ENCODE measurements around the gene RGS6.

RGS6 gene

GRCh38 chr14:72081137-72081536 is 148.9 kb downstream of the RGS6 start:
- DNase-seq (ENCODE audit: low read depth): no peak

GRCh38 chr14:72084935-72085334 is 152.7 kb downstream of the RGS6 start:
- DNase-seq (ENCODE audit: low read depth): no peak

- DNase-seq (ENCODE audit: low read depth): no peak
Observed at GRCh38 chr14:72089625-72090024, 157.4 kb downstream of the RGS6 start.

- no peak for DNase-seq (ENCODE audit: low read depth)
Observed at GRCh38 chr14:72094844-72095582, 162.8 kb downstream of the RGS6 start.

GRCh38 chr14:72097173-72097783 is 165.0 kb downstream of the RGS6 start:
- DNase-seq (ENCODE audit: low read depth): no peak

GRCh38 chr14:72098210-72098609 is 166.0 kb downstream of the RGS6 start:
- DNase-seq (ENCODE audit: low read depth): no peak

GRCh38 chr14:72099566-72099965 is 167.3 kb downstream of the RGS6 start:
- no peak for DNase-seq (ENCODE audit: low read depth)

GRCh38 chr14:72104011-72104613 is 171.9 kb downstream of the RGS6 start:
- DNase-seq (ENCODE audit: low read depth): no peak

GRCh38 chr14:72111911-72112310 is 179.7 kb downstream of the RGS6 start:
- DNase-seq (ENCODE audit: low read depth): no peak

GRCh38 chr14:72118841-72119240 is 186.6 kb downstream of the RGS6 start:
- no peak for DNase-seq (ENCODE audit: low read depth)

- no peak for DNase-seq (ENCODE audit: low read depth)
Observed at GRCh38 chr14:72120315-72120714, 188.1 kb downstream of the RGS6 start.

GRCh38 chr14:72123755-72124154 is 191.5 kb downstream of the RGS6 start:
- DNase-seq (ENCODE audit: low read depth): no peak

GRCh38 chr14:72124171-72124570 is 191.9 kb downstream of the RGS6 start:
- DNase-seq (ENCODE audit: low read depth): no peak

- no peak for DNase-seq (ENCODE audit: low read depth)
Observed at GRCh38 chr14:72126091-72126490, 193.9 kb downstream of the RGS6 start.

- no peak for DNase-seq (ENCODE audit: low read depth)
Observed at GRCh38 chr14:72126561-72126960, 194.3 kb downstream of the RGS6 start.

- DNase-seq (ENCODE audit: low read depth): no peak
Observed at GRCh38 chr14:72128629-72129028, 196.4 kb downstream of the RGS6 start.

GRCh38 chr14:72129291-72129690 is 197.1 kb downstream of the RGS6 start:
- no peak for DNase-seq (ENCODE audit: low read depth)

GRCh38 chr14:72141084-72141483 is 208.9 kb downstream of the RGS6 start:
- no peak for DNase-seq (ENCODE audit: low read depth)

GRCh38 chr14:72142328-72142727 is 210.1 kb downstream of the RGS6 start:
- DNase-seq (ENCODE audit: low read depth): no peak

GRCh38 chr14:72146241-72146640 is 214.0 kb downstream of the RGS6 start:
- DNase-seq (ENCODE audit: low read depth): no peak

- no peak for DNase-seq (ENCODE audit: low read depth)
Observed at GRCh38 chr14:72154645-72155378, 222.6 kb downstream of the RGS6 start.

- no peak for DNase-seq (ENCODE audit: low read depth)
Observed at GRCh38 chr14:72155379-72155993, 223.3 kb downstream of the RGS6 start.
